ENCODE results near the gene IGLL5.
"Not testable (repeated sequence)": the region's sequence is repeated elsewhere in the genome, so short reads cannot be mapped to it uniquely, and the experiment has no call there.

Gene IGLL5

GRCh38 chr22:22900527-22901205 is 13.1 kb downstream of the IGLL5 start:
- not testable (repeated sequence) for DNase-seq (ENCODE audit: low spot score)

DNA sequence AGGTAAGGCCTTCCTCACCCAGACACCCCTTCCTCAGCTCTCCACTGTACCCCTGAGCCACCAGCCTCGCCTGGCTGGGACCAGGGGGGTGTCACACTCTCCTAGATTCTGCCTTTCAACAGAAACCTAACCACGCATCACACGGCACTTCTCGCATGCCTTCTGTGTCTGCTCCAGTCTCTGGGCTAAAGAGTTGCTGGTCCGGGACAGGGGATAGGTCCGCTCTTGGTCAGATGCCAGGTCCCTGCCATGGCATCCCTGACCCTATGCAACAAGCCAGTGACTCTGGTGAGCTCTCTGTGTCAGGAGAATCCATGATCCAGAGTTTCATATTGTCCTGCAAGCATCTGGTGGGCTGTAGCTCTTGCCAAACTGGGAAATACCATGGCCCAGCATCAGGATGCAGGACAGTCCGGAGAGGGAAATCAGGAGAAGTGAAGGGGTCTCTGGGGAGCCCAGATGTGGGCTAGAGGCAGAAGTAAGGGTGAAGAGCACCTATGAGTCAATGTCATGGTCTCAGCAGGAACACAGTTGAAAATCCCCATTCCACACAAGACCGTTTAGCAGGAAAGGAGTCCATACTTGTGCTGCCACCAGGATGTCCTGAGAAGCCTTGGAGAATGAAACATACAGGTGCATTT is 14.1 kb downstream of the IGLL5 start:
- DNase-seq (ENCODE audit: low spot score), result no peak

DNA sequence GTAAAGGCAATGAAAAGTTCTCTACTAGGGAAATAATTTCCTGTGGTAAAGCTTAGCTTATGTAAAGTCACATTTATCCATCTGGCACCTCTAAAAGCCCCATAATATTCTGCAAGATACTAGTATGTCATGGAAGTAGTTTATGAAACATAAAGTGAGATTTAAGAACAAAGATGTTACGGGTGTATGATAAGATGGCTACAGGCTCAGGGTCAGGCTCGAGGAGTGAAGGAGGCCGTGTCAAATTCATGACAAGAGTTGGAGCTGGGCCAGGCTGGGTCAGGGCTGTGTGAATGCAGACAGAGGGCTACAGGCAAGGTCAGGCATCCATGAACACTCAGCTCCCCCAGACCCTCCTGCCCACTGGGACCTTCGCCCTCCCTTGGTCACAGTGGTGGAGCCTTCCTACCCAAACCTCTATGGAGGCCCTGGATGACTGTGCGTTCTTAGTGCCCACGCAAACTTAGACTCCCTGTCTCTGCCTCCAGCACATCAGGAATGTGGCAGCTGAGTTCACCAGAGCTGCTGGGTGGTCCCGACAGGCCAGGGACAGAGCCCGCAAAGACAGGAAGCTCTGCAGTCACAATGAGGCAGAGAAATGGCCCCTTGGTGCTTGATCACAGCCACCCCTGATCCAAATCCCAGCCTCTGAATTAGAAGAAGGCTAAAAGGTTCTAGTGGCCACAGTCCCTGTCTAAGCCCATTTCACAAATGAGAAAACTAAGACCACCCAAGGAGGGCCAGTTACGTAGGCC is 14.8 kb downstream of the IGLL5 start:
- no peak for DNase-seq (ENCODE audit: low spot score)

GRCh38 chr22:22903355-22903777 is 15.8 kb downstream of the IGLL5 start:
- DNase-seq (ENCODE audit: low spot score), result no peak

DNA sequence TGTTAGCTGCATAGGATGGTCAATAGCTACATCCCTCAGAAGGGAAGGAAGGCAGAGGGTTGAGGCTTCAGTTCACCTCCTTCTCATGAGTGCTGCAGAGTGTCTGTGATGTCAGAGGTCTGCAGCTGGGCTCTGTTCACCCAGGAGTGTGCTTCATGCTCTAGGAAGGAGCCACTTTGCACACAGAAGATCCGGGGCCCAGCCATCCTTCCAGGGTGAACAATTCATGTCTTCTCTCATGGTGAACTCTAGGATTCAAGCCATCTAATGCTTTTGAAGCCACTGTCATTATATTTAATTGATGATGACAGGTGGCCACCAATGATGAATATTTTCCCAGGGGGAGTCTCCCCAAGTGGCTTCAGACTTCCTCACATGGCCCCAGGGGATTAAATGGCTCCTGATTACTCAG is 16.2 kb downstream of the IGLL5 start:
- DNase-seq (ENCODE audit: low spot score), result not testable (repeated sequence)

- DNase-seq (ENCODE audit: low spot score), result not testable (repeated sequence)
These were observed 17.1 kb downstream of the IGLL5 start for GRCh38 chr22:22904736-22905135.

GRCh38 chr22:22906391-22906790 is 18.8 kb downstream of the IGLL5 start:
- DNase-seq (ENCODE audit: low spot score), result not testable (repeated sequence)

GRCh38 chr22:22906907-22907550 is 19.4 kb downstream of the IGLL5 start:
- no peak for DNase-seq (ENCODE audit: low spot score)

DNA sequence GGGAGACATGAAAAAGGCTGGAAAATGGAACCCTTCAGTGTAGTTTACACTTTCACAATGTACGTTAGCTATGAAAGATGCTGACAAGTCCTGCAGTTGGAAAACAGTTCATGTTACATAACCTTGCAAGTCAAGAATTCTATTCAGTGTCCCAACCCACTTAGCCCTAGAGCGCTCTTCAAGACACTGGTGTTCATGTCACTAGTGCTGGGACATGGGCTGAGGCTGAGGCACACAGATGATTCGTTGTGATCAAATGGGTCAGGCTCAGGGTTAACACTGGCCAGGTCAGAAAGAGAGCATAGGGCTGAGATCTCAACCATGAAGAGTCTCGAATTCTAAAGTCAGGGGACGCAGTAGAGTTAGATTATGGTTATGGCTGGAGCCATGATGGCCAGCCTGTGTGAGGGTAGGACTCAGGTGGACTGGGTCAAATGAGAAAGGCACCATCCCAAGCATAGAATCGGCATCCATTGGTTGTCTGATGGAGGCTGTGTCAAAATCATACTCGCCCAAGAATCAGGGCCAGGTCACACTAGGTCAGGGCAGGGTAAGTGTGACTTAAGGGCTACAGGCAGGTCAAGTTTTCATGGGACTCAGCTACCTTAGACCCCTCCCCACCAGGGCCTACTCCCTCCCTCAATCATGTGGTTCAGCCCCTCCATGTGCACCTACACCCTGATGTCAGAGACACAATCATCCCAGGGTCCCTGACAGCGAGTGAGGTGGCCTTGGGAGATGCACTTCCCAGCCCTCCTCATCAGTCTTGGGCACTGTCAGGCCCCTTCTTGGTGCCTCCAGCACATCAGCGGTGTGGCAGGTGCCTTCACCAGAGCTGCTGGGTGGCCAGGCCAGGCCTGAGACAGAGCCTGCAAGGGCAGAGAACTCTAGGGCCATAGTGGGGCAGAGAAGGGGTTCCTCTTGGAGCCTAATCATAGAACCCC is 20.2 kb downstream of the IGLL5 start:
- no peak for DNase-seq (ENCODE audit: low spot score)

DNA sequence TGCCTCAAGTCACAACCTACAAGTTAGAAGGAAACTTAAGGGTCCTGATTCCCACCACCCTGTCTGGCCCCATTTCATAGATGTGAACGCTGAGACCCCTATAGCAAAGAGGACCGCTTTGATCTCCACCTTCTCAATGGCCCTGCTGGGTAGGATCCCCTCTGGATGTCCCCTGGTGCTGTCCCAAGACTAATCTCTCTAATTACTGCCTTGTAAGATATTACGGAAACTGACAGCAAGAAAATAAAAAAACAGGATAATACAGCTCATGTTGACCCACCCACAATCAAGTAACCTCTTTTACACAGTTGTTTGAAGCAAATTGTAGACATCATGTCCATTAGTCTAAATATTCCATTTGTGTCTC is 20.9 kb downstream of the IGLL5 start:
- DNase-seq (ENCODE audit: low spot score), result no peak

DNA sequence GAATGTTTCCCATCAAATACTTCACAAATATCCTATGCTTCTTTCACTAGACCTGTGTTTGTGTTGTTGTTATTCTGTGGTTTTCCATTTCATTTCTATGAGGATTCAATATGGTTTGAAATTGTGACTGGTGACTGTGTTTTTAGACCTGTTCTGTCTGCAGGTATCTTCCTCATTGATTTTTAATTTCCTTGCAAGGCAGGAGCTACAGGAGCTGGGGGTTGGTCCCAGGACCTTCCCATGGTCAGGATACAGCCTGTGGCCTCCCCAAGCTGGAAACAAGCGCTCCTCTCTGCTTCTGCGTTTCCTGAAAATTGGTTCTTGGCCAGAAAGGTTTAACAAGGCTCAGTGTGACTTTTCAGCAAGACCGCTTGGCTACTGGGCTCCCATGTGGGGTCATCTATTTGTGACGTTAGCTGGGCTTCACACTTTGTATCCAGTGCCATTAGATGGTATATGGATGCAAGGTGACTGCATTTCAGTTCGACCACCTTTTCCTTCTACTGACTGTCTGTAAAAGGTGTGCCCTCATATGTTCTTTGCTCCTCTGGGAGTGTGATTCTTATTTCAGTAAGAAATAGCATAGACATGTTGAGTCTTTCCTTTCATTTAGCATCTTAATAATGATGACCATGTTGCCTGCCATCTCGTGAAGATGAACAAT is 21.5 kb downstream of the IGLL5 start:
- DNase-seq (ENCODE audit: low spot score), result no peak

DNA sequence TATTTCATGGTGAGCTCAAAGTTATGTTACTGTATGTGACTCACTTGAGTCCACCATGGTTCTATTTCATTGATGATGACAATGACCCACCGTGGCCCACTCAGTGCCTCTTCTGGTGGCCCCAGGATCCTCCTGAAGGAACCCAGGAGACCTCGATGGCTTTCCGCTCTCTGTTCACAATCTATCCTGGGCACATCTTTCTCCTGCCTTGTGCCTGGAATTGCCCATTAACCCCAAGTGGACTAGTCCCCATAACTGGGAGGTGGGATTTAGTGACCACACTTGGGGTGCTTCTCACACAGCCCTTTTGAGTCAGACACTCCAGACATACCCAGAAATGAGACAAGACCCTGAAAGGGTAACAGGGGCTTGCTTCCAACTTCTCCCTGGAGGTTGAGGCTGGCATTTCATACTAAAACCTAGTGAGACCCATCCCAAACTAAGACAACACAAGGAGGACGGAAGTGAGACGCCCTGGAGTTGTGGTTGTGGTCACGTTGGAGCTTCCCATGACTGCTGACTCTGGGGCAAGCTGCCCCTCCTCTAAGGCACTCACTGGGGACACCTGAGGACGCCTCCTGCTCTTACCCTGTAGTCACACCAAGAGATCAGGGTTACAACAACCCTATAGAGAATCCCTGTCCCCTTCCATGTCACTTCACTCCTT is 22.1 kb downstream of the IGLL5 start:
- DNase-seq (ENCODE audit: low spot score), result no peak

DNA sequence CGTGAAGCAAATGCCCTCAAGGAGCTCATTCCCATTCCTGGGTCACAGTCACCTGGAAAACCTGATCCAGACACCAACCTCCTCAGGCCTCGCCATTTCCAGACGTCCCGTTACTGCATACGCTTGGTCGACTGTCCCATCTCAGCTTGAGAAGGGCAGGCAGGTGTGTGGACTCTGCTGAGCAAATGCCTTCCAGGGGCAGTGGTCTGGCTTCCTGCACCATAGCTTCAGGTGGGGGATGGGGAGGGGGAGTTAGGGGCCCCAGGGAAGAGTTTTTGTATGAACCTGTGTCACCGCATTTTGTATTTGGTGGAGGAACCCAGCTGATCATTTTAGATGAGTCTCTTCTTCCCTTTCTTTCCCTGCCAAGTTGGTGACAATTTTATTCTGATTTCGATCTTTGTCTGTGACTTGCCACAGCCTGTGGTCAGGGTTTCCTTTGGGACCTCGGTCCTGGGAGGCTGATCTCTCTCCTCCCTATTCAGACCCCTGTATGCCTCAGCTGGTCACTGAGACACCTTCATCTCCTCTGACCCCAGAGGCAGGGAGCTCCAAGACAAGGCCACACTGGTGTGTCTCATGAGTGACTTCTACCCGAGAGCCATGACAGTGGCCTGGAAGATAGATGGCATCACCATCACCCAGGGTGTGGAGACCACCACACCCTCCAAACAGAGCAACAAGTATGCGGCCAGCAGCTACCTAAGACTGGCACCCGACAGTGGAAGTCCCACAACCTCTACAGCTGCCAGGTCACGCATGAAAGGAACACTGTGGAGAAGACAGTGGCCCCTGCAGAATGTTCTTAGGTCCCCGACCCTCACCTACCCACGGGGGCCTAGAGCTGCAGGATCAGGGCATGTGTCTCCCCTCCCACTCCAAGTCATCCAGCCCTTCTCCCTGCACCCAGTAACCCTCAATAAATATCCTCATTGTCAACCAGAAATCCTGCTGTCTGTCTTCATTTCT is 22.9 kb downstream of the IGLL5 start:
- DNase-seq (ENCODE audit: low spot score), result no peak

DNA sequence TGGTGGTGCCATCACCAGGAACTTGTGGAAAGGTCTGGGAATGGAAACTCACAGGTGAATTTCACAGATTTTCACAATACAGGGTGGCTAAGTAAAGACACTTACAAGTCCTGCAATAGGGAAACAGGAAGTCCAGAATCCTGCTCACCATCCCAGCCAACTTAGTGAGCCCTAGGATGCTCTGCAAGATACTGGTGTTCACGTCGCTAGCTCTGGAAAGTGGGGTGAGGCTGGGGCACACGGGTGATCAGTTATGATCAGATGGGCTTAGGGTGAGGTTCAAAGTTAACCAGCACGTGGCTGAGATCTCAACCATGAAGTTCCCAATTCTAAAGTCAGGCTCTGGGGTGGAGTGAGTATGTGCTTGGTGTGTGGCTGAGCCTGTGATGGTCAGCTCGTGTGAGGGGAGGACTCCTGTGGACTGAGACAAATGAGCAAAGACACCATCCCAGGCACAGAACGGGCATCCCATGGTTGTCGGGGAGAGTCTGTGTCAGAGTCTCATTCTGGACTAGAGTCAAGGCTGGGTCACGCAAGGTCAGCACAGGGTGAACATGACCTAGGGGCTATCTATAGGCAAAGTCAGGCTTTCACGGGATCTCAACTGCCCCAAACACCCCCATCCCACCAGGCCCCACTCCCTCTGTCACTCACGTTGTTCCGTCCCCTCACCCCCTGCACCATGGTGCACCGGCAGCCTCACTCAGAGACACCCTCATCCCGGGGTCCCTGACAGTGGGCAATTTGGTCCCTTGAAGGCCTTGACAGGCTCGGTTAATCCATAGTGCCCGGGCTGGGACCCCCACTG is 23.9 kb downstream of the IGLL5 start:
- DNase-seq (ENCODE audit: low spot score), result no peak

DNA sequence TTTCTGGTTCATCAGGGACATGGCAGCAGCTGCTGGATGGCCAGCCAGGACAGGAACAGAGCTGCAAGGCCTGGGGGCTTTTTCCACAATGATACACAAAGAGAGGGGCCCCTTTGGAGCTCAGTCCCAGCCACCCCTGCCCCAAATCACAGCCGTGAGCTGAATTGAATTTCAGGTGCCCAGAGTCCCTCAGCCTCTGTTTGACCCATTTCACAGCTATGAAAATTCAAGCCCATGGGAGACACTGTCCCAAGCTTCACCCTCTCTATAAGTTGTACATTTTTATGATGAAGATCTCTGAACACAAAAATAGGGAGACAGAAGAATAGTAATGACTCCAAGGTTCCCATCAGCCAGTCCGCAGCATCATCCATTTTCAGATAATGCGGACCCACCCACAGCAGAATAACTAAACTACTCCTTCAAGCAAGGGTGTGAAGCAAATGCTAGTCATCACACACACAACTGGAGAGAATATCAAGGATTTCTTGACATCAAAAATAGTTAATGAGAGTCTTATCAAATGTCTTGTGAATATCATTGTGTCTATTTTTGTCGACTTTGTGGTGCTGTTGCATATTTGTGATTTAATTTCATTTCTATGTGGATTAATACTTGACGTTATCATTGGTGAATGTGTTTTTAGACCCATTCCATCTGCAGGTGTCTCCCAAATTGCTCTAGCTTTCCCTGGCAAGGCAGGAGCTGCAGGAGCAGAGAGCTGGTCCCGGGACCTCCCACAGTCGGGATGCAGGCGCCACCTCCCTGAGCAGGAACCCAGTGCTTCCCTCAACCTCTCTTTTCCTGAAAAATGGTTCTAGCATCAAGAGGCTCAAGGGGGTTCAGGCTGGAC is 24.7 kb downstream of the IGLL5 start:
- no peak for DNase-seq (ENCODE audit: low spot score)

DNA sequence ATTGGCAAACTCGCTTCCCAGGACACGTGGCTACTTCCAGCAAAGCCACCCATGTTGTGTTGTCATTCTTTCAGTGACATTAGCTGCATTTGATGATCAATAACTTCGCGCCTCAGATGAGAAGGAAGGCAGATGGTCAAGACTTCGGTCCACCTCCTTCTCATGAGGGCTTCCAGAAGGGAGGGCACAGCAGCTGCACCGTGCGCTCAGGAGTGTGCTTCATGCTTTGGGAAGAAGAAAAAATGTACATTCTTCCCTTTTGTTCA is 25.3 kb downstream of the IGLL5 start:
- DNase-seq (ENCODE audit: low spot score), result no peak

DNA sequence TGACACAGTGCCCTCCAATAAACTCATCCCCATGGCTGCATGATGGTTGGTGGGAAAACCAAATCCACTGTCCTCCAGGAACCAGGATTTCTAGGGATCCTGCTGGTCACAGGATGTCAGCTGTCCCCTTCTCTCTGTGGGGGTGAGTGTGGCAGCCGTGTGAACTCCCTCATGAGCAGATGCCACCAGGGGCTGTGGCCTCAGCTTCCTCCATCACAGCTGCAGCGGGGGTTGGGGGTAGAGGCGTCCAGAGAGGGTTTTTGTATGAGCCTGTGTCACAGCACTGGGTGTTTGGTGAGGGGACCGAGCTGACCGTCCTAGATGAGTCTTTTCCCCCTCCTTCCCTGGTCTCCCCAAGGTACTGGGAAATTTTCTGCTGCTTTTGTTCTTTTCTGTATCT is 26.4 kb downstream of the IGLL5 start:
- DNase-seq (ENCODE audit: low spot score), result no peak
